GM12892 (cell line): ENCODE results near the gene TRMT1.

Experiments used
- DNase-seq: peaks from one replicate; pipeline ENCODE4 v3.0.0; 2011; ENCODE audit not compliant: insufficient read length
- FAIRE-seq: peaks from 2 replicates; lab custom pipeline; 2011; peaks lifted over from hg19 to GRCh38; lab: Jason Lieb, UNC
- POLR2A ChIP-seq: IDR thresholded peaks from 2 replicates; pipeline ENCODE4 v1.6.1; 2011; ENCODE audit warnings: low read depth, low read length, control low read depth
- POLR2AphosphoS5 ChIP-seq: IDR thresholded peaks from 2 replicates; pipeline ENCODE4 v1.6.1; 2011; ENCODE audit warnings: low read depth, low read length, control low read depth
- TAF1 ChIP-seq: IDR thresholded peaks from 2 replicates; pipeline ENCODE4 v1.6.1; 2011; ENCODE audit warnings: low read depth, mild to moderate bottlenecking, control low read depth, low read length, borderline replicate concordance

Gene TRMT1

GRCh38 chr19:13079542-13079986 is 37.0 kb downstream of the TRMT1 start:
- no peak for TF ChIP-seq POLR2AphosphoS5
- TF ChIP-seq POLR2A = no peak
- no peak for TF ChIP-seq TAF1
- DNase-seq = no peak
- FAIRE-seq = no peak

- TF ChIP-seq TAF1 = no peak
- no peak for TF ChIP-seq POLR2A
- TF ChIP-seq POLR2AphosphoS5 = no peak
- no peak for FAIRE-seq
- DNase-seq = no peak
Measured at GRCh38 chr19:13078897-13079541, 37.5 kb downstream of the TRMT1 start.

GRCh38 chr19:13078381-13078780 is 38.2 kb downstream of the TRMT1 start:
- no peak for TF ChIP-seq POLR2A
- no peak for TF ChIP-seq POLR2AphosphoS5
- TF ChIP-seq TAF1 = no peak
- FAIRE-seq (no peak), DNase-seq (no peak)

- DNase-seq = no peak
- FAIRE-seq = no peak
- TF ChIP-seq TAF1 (no peak), POLR2AphosphoS5 (no peak), POLR2A (no peak)
Measured at GRCh38 chr19:13077240-13077639, 39.3 kb downstream of the TRMT1 start.

- FAIRE-seq (no peak), DNase-seq (no peak)
- TF ChIP-seq TAF1 (no peak), POLR2AphosphoS5 (no peak), POLR2A (no peak)
Measured at GRCh38 chr19:13076787-13077186, 39.8 kb downstream of the TRMT1 start.

GRCh38 chr19:13076320-13076719 is 40.2 kb downstream of the TRMT1 start:
- no peak for FAIRE-seq
- DNase-seq = no peak

GRCh38 chr19:13074378-13074777 is 42.2 kb downstream of the TRMT1 start:
- TF ChIP-seq TAF1 (no peak), POLR2A (no peak), POLR2AphosphoS5 (no peak)
- no peak for DNase-seq
- no peak for FAIRE-seq

More at GRCh38 chr19:13076320-13076719, 40.2 kb downstream of the TRMT1 start:
- TF ChIP-seq POLR2AphosphoS5 (no peak), TAF1 (no peak), POLR2A (no peak)

GRCh38 chr19:13073263-13073662 is 43.3 kb downstream of the TRMT1 start:
- DNase-seq = no peak
- no peak for FAIRE-seq
- TF ChIP-seq TAF1 = no peak
- no peak for TF ChIP-seq POLR2A

- no peak for DNase-seq
- TF ChIP-seq TAF1 (no peak), POLR2AphosphoS5 (no peak), POLR2A (no peak)
- no peak for FAIRE-seq
Measured at GRCh38 chr19:13072188-13072908, 44.2 kb downstream of the TRMT1 start.

- TF ChIP-seq POLR2AphosphoS5 = no peak
- no peak for TF ChIP-seq POLR2A
- DNase-seq (no peak), FAIRE-seq (no peak)
Measured at GRCh38 chr19:13071444-13072187, 44.9 kb downstream of the TRMT1 start.

- FAIRE-seq = no peak
- DNase-seq = no peak
- no peak for TF ChIP-seq POLR2A
- no peak for TF ChIP-seq TAF1
- TF ChIP-seq POLR2AphosphoS5 = no peak
Measured at GRCh38 chr19:13070425-13071140, 46.0 kb downstream of the TRMT1 start.
